ENCODE measurements around the gene SMG6.
"Not testable (repeated sequence)": the region's sequence is repeated elsewhere in the genome, so short reads cannot be mapped to it uniquely, and the experiment has no call there.

SMG6 gene

GRCh38 chr17:2028234-2028614 lies 275.4 kb downstream of the SMG6 start:
- no peak for DNase-seq (ENCODE audit: low read depth)

DNA sequence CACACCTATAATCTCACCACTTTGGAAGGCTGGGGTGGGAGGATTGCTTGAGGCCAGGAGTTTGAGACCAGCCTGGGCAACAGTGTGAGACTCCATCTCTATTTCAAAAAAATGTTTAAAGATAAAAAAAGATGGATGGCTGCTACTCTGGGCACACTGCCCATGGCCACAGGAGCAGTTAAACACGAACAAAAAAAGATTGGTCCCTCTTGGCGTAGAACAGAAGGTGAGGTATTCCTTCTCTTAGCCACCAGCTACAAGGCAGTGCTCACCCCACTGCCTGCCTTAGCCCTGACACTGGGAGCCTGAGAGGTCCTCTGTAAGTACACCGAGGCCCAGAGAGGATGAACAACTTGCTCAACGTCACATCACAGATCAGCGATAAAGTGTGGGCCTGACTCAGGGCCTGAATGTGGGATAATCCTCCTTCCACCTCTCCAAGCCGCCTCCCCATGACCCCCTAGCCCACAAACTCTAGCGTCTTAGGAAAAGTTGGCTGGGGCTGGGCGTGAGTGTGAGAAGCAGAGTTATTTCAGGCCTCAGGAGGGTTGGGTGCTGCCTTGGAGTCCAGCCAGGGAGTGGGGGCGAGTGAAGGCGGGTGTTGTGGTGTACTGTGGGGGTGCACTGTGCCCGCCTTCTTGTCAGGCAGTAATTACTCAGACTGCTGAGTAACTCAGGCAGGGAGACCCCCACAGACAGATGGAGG lies 275.9 kb downstream of the SMG6 start:
- DNase-seq (ENCODE audit: low read depth): no peak

- DNase-seq (ENCODE audit: low read depth): no peak
These were observed 277.8 kb downstream of the SMG6 start for GRCh38 chr17:2025622-2026309.

DNA sequence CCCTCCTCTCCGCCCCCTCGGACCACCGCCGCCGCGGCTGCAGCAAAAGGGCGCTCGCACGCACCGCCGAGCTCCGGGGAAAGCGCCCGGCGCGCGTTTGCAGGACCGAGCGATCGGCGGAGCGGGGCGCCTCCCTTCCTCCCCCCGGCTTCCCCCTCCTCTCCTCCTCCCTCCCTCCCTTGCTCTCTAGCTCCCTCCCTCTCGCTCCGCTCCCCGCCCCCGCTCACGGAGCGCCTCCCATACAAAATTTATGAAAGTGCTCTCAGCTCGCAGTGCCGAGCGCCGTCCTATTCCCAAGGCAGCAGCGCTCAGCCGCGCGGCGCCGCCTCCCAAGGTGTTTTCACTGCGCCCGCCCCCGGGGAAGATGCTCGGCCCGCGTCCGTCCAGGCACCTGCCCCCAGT lies 278.4 kb downstream of the SMG6 start, which contains the start of gene RTN4RL1:
TSS of gene RTN4RL1 (minus strand) at position 115 of the 402 bp plus-strand sequence. CDS start 469 bp downstream, outside the sequence.
- DNase-seq (ENCODE audit: low read depth): peak; percentile 73

DNA sequence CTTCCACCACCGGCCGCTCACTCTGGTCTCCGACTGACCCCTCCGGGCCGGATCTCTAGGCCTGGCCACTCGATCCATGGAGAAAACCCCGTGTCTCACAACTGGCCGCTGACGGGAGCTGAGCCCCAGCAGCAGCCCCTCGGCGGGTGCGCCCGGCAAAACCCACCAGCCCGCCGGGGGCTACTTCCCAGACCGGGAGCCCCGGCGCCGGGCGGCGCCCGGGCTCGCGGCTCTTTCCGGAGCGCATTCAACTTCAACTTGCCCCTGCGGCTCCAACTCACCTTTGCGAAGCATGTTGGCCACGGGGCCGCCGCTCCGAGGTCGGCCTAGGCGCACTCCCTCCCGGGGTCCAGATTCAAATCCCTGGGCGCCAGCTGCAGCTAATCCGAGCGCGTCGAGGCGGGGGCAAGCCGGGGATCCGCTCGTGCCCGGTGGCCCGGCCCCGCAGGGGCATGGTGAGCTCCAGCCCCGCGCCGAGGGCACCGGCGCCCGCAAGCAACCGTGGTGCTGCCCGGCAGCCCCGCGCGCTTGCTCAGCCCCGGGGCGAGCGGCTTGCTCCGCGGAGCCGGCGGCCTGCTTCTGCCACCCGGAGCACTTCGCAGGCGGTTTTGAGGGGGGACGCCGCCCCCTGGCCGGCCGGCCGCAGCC lies 278.9 kb downstream of the SMG6 start:
- no peak for DNase-seq (ENCODE audit: low read depth)

DNA sequence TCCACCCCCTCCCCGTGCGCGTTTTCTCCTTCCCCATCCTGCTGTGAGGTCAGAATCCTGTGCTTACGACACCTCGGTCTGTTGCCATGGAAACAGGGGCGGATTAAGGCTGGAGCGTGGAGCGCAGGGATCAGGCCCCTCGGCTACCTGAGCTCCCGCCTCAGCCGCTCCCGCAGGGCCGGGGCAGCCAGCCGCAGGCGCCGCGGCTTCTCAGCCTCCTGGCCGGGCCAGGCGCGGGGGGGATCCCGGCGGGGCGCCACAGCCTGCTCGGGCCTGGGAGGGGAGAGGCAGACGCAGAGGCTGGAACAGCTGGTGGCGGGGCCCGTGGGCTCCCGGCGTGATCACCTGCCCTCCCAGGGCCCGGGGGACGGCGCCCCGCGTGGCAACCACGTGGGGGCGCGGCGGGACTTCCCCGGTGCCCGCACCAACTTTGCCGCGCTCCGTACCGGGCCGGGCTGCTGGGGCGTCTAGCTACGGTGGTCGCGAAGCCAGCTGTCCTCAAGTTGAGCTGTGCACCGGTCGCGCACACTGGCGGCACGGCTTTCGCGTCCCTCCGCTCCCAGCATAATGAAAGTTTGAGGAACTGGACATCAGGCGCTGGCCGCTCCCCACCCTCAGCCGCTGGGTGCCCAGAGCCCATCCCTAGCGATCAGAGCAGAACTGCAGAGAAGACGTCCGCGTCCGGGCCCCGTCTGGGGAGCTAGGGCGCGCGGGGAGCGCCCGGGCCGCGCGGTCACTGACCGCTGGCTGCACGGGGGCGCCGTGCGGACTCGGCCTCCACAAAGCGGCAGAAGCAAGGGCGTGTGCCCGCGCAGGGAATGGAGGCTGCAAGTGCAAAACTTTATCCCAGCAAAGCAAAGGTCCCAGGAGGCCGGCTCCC lies 279.7 kb downstream of the SMG6 start:
- peak; percentile 30 for DNase-seq (ENCODE audit: low read depth)

GRCh38 chr17:2023256-2023655 lies 280.3 kb downstream of the SMG6 start:
- DNase-seq (ENCODE audit: low read depth): no peak

DNA sequence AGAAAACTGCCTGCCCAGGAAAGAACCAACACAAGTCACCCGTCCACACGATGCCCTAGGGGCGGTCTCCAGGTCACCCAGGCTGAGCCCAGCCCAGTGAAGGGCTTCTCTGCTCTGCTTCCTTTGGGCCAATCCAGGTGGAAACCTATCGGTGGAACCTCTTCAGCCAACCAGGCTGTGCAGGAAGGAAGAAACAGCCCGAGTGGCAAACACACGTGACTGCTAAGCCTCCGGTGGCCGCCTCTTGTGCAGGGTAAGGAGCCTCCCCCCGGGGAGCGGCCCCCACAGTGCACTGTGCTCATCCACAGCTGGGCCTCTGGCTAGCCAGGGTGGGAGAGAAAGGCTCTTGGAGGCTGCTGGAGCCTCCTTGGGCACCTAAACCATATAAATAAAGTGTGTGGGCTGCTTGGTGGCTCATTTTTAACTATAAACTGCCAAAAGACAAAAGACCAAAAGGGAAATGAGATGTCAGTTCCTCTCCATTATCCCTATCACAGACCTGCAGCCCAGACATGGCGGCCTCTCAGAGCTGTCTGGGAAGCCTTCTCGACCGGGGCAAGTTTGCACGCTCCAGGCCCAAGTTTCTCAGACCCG lies 280.8 kb downstream of the SMG6 start:
- no peak for DNase-seq (ENCODE audit: low read depth)

DNA sequence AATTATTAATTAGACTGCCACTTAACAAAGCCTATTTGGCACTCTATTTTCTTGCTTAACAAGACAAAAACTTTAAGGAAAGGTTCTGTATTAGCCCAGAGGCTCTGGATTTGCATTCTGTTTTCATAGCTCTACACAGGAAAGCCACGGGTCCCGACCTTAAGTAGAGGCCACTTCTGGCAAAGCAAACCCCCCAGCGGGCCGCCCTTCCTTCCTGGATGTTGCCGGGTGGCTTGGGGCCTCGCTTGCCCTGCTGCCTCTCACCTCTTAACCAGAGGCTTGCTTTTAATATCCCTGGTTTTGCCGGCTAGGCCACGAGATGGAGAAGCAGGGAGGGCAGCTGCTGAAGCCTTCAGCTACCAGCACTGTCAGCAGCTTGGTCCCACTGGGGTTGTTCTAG lies 282.9 kb downstream of the SMG6 start:
- DNase-seq (ENCODE audit: low read depth): no peak

DNA sequence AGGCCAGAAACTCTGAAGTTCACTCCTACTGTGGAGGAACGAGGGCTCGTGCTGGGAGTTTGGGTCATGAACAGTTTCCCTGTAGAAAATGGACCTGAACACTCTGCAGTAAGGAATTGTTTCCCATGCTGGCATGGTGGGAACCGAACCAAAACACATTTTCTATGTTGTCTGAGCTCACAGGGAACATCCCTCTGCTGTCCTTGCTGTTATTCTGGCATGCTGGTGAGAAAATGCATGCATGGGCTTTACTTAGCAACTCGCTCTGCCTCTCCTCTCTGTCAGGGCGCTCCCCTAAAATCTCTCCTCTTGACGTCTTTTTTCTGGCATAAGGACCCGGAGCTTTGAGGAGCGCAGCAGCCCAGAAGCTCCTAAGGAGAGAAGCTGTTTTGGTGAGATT lies 283.9 kb downstream of the SMG6 start:
- no peak for DNase-seq (ENCODE audit: low read depth)

DNA sequence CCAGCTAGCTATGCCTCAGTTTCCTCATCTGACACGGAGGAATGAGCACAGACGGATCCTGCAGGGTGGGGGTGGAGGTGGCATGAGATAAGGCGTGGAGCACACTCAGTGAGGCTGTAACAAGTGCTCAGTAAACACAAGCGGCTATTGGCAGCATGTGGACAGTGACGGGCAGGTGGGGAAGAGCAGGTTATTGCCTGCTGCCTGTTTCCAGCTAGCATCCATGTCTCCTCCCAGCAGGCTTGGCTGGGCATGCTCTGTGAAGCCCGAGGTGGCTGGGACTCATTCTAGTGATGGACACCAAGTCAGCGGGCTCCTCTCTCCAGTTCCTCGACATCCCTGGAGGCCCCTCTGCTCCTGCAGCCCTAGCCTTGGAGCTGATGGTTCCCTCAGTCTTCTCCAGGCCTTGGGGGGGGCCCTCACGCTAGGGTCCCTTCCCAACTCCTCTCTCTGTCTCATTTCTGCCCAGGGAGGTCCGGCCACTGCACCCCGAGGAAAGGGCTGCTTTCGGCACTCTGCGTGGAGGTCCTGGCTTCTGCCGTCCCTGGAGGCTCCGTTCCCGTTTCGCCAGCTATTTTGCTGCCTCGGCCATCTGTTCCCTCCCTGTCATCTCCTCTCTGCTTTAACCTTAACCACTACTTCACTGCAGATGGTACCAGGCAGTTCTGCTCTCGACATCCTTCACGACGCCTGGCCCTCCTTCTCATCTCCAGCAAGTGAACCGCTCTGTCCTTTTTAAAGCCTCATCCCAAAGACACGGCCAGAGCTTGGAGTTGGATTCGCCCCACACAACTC lies 284.7 kb downstream of the SMG6 start:
- no peak for DNase-seq (ENCODE audit: low read depth)

DNA sequence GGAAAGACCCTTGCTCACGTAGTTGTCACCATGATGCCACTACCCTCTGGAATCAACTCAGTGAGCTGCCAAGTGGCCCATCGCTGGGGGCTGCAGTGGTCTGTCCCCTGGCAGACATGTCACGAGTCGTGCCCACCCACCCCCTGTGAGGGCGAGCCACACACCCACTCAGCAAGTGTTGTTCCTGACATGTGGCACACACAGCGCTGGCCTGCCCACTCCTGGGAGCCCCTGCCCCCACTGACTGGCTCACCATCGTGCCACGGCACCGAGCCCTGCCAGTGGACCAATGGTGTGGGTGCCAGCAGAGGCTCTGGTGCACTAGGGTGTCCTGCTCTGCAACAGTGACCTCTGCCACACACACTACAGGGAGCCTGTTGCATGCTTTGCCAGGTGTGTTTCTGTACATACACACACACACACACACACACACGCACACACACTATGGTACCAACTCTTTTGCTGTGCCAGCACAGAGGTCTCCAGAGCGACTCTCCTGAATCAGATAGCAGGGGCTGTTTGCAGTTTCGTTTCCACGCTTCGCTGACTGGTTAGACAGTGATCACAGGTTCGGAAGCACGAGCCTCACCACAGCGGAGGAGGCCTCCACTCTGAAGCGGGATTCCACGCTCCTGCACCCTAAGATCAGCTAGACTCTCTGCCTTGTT lies 286.2 kb downstream of the SMG6 start:
- no peak for DNase-seq (ENCODE audit: low read depth)

DNA sequence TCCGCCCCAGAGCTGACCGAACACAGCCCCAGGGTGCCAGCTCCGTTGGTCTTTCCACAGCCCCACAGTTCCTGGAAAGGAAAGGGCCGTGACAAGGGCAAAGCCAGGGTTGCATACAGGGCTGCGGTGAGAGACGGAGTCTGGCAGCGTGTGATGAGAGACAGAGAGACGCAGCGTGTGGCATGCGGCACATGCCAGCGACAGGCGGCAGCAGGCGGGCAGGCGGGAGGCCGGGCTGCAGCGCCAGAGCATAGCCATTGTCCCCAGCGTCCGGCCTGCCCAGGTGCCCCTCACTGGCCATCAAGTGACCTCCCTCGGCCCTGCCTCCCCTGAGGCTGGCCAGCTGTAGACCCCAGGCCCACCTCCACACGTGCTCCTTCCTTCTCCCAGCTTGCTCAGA lies 287.1 kb downstream of the SMG6 start:
- no peak for DNase-seq (ENCODE audit: low read depth)

- no peak for DNase-seq (ENCODE audit: low read depth)
These were observed 288.3 kb downstream of the SMG6 start for GRCh38 chr17:2015314-2015713.

DNA sequence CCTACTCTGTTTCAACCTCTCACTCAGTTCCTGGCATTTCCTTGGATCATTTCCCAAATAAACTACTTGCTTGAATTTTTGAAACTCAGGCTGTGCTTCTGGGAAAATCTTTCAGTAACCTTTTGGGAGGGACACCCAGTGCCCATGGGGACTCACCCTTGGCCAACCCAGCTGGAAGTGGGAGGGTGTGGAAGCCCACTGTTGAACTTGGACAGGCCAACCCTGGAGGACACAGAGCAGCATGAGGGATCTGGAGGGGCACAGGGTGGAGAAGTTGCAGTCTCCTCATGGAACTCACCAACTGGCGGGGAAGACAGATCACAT lies 289.6 kb downstream of the SMG6 start:
- no peak for DNase-seq (ENCODE audit: low read depth)

GRCh38 chr17:2013220-2013993 lies 290.2 kb downstream of the SMG6 start:
- DNase-seq (ENCODE audit: low read depth): not testable (repeated sequence)

DNA sequence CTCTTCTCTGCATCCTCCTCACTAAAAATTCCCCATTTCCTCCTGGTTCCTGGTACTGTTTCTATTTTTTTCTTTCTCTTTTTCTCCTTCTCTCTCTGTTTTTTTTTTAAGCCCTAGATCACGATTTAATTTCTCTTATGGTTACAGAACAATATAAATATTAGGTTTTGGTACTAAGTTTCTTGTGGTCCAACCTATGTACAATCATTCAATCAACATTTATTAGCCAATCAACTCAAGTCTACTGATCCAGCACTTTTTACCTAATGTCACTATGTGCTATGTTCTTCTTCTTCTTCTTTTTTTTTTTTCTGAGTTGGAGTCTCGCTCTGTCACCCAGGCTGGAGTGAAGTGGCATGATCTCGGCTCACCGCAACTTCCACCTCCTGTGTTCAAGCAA lies 291.1 kb downstream of the SMG6 start:
- no peak for DNase-seq (ENCODE audit: low read depth)

GRCh38 chr17:2011411-2012371 lies 291.9 kb downstream of the SMG6 start:
- DNase-seq (ENCODE audit: low read depth): no peak

All from T follicular helper cell (primary cell).